DMS 273 treated with DMSO at 0.1 percent for 48 hours (cell line): ENCODE results near the gene C10orf90.
"Not testable (repeated sequence)": the region's sequence is repeated elsewhere in the genome, so short reads cannot be mapped to it uniquely, and the experiment has no call there.

Experiments used
- DNase-seq: peaks from one replicate; lab custom pipeline; 2025; lab: John Stamatoyannopoulos, UW

C10orf90 gene

GRCh38 chr10:126581648-126582046, 88.8 kb downstream of the C10orf90 start:
- no peak for DNase-seq

- no peak for DNase-seq
These were observed 89.4 kb downstream of the C10orf90 start for GRCh38 chr10:126580873-126581647.

DNA sequence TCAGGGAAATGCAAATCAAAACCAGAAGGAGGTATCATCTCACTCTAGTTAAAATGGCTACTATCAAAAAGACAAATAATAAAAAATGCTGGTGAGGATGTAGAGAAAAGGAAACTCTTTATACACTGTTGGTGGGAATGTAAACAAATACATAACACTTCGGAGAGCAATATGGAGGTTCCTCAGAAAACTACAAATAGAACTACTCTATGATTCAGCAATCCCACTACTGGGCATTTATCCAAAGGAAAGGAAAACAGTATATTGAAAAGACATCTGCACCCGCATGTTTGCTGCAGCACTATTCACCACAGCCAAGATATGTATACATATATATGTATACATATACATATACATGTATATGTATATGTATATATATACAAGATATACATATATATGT, 94.2 kb downstream of the C10orf90 start:
- no peak for DNase-seq

GRCh38 chr10:126570621-126571602, 99.6 kb downstream of the C10orf90 start:
- DNase-seq: no peak

GRCh38 chr10:126570245-126570570, 100.3 kb downstream of the C10orf90 start:
- DNase-seq: no peak

DNA sequence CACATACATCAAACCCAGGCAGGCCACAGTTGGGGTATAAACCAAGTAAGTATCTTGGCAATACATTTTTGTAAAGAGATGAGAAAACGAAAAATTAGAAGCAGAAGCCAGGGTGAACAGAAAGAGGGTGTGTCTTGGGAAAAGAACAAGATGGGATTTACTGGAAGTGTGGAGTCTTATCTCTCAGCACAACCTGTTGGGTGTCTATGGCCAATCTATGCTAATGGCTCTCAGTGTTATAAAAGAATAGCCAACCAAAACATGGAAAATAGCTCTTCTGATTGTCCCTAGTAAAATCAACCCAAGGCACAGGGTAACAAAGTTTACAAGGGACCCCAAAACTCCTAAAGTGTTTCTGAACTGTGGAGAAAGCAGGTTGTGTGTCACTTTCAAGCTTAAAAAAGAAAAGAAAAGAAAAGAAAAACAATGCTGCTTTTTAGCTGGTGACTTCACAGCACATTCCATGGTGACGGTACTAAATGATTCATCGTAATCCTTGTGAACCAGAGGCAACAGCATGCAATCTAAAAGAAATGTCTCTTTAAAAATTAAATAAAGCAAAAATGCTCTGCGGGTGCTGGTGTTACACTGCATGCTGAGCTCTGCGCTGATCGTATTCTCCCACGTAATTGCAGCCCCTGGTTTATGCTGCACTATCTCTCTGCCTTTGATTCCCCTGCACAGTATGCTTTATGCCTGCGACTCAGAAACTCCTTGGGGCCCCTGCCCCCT, 100.8 kb downstream of the C10orf90 start:
- no peak for DNase-seq

- DNase-seq: no peak
These were observed 101.6 kb downstream of the C10orf90 start for GRCh38 chr10:126568809-126569385.

DNA sequence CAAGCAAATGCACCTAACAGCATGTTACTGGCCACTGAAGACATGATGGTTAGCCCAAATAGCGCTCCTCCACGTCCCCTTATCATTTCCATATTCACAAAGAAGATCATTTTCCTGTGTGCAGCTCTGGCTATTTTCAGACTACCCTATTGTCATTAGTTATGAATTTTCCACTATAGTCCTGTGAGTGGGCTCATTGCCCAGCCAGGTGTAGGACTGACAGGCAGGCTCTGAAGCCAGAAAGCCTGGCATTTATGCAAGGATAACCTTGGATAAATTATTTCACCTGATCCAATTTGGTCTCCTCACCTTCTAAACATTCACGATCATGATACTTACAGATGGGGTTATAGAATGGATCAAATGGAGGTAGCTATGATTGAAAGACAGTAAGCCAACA, 104.6 kb downstream of the C10orf90 start:
- DNase-seq: no peak

DNA sequence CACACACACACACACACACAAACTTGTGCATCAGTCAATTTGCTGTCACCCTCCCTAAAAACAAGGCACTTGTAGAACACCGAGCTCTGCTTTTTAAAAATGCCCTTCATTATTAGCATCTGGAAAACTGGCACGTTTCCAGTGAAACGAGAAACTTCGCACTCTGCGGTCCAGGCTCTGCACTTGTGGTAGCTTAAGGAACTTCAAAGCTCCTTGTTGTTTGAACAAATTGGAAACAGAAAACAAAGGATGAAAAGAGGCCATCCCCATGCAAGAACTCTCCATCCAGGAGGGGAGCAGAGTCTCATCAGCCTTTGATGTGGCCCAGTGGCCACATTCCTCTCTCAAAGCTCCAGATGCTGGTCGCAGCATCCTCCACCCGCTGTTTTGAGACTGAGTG, 105.1 kb downstream of the C10orf90 start:
- no peak for DNase-seq

GRCh38 chr10:126564326-126564888, 106.1 kb downstream of the C10orf90 start:
- DNase-seq: no peak

DNA sequence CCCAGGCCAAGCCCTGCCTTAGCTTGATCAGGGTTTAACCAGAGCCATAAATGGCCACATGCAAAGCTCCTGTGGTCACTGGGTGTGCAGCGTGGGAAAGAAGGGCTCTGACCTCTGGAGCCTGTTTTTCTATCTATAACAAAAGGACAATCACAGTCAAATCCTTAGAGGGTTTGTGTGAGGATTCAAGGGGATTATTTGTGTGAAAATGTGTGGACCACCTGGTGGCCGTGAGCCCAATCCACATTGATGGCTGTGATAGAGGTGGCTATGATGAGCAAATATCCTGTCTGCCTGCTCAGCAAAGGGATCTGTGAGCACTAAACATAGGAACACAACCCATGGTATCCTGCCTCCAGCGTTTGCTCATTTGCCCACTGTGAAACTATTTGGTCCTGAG, 107.1 kb downstream of the C10orf90 start:
- no peak for DNase-seq

- no peak for DNase-seq
These were observed 108.4 kb downstream of the C10orf90 start for GRCh38 chr10:126561921-126562680.

DNA sequence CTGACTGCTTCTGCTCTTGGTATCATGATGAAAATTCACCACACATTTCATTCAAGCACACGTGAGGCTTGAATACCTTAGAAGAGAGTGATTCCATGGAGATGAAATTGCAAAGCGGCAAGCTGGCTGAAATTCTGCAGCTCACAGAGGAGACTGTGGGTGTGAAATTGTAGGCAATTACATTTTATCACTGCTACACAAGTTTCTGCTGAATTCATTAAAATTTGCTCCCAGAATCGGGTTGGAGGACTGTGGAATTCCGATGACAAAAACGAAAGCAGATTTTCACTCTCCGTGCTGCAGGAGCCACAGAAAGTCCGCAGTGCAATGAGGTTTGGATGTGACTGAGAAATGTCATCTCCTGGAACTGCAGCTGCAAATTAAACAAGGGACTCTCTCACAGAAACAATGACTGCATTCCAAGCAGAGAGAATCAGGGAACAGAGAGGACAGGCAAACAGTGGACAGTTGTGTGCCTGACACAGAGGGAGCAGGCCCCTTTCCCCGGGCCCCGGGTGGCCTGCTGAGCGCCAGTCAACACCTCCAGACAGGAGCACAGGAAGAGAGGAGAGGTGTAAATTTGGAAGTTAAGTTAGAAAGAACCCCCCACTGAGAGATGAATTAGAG, 109.1 kb downstream of the C10orf90 start:
- no peak for DNase-seq

GRCh38 chr10:126558881-126559280, 111.6 kb downstream of the C10orf90 start:
- no peak for DNase-seq

DNA sequence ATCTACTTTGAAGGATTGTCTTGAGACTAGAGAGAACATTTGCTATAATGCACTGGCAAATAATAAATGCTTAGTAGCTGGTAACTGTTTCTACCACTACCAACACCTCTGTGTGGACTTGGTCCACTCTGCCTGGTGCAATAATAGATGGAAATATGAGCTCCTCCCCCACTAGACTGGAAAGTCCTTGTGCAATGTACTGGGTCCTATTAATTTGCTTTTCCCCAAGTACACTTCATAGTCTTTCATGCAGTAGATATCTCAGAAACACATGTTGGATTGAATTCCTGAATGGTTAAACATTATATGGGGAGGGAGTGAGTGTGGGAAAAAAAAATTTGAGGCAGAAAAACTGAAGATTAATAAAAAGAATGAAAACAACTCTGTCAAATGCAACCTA, 119.3 kb downstream of the C10orf90 start:
- DNase-seq: no peak

DNA sequence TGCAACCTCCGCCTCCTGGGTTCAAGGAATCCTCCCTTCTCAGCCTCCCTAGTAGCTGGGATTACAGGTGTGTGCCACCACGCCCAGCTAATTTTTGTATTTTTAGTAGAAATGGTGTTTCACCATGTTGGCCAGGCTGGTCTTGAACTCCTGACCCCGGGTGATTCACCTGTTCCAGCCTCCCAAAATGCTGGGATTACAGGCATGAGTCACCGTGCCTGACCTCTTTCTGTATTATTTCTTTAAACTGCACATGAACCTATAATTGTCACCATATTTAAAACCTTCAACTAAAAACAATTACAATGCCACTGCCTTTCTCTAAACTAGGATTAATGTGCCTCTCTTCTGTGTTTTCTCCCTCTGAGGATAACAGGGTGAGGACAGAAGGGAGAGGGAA, 119.9 kb downstream of the C10orf90 start:
- DNase-seq: not testable (repeated sequence)

GRCh38 chr10:126549344-126549743, 121.1 kb downstream of the C10orf90 start:
- no peak for DNase-seq

DNA sequence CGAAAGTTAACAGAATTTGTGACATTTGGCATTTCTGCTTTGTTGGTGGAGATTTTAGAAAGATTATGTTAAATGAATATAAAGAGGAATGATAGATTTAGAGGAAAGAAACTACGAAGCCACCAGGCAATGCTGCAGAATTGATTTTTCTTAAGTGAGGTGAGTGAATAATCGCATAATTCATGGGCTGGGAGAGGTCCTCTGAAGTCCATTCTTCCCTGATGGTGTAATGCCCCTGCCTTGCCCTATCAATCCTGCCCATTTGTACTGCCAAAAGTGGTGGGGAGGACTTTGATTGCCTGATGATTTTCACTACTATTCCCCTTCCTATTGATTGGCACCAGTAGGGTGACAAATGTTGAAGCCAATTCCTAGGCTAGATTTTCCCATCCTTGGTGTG, 125.9 kb downstream of the C10orf90 start:
- no peak for DNase-seq

GRCh38 chr10:126538439-126539135, 131.9 kb downstream of the C10orf90 start:
- DNase-seq: no peak

- DNase-seq: no peak
These were observed 133.8 kb downstream of the C10orf90 start for GRCh38 chr10:126536656-126537055.
